ELR (cell line): Measurements from ENCODE around the gene SPRN.
A peak's percentile ranks its signal among the peaks of the same experiment; 100 is the strongest.
"Not testable (repeated sequence)": the region's sequence is repeated elsewhere in the genome, so short reads cannot be mapped to it uniquely, and the experiment has no call there.

Experiments used
- DNase-seq: peaks from one replicate; pipeline ENCODE4 v3.0.0-alpha.2; 2015; ENCODE audit warnings: low read depth

Gene SPRN

DNA sequence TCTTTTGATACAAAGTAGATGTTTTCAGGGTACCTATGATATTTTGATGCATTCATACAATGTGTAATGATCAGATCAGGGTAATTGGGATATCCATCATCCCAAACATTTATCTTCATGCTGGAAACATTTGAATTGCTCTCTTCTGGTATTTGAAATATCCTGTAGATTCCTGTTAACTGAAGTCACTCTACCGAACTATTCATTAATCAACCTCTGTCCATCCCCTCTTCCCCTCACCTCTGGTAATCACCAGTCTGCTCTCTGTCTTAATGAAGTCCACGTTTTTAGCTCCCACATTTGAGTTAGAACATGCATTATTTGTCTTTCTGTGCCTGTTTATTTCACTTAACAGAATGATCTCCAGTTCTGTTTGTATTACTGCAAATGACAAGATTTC lies 19.2 kb downstream of the SPRN start:
- DNase-seq = peak; percentile 27

- no peak for DNase-seq
Measured at GRCh38 chr10:133403784-133404183, 20.6 kb downstream of the SPRN start.

DNA sequence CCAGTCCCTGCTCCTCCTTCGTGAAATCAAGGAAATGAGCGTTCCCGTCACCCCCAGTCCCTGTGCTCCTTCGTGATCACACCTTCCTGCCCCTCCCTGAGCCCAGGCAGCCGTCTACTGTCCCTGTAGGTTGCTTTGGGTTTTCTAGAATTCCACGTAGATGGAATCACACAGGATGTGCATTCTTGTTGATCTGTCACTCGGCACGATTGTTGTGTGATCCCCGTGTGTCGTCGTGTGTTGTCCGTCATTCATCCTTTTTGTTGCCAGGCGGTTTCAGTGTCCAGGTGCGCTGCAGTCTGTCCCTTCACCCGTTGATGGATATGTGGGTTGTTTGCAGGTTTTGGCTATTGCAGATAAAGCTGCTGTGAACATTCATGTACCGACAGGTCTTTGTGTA lies 21.1 kb downstream of the SPRN start:
- no peak for DNase-seq

DNA sequence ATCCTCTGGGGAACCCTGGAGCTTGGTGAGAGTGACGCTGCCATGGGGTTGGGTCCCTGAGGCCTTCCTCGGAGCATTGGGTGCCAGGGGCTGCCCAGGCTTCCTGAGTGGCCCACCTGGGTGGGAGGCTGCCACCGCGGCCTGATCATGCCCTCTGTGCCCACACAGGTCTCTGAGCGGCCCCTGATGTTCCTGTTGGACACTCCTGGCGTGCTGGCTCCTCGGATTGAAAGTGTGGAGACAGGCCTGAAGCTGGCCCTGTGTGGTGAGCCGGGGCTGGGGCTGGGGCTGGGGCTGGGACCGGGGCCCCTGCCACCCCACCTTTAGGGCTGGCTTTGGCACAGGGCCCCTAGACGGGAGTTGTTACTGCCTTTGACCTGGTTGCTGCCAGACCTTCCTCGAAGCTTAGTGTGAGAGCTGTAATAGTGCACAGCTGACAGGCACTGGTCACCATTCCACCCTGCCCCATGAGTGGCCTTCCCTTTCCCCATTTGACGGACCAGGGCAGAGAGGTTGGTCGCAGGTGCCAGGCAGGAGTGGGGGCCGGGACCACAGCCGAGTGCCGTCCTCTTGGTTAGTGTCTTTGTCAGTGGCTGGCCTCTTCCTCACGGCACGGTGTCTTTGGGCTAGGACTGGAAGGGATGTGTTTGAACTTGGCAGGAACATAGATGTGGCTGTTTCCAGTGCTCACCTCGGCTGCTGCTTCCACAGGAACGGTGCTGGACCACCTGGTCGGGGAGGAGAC lies 22.3 kb downstream of the SPRN start:
- no peak for DNase-seq

- no peak for DNase-seq
Measured at GRCh38 chr10:133401500-133401899, 22.9 kb downstream of the SPRN start.

DNA sequence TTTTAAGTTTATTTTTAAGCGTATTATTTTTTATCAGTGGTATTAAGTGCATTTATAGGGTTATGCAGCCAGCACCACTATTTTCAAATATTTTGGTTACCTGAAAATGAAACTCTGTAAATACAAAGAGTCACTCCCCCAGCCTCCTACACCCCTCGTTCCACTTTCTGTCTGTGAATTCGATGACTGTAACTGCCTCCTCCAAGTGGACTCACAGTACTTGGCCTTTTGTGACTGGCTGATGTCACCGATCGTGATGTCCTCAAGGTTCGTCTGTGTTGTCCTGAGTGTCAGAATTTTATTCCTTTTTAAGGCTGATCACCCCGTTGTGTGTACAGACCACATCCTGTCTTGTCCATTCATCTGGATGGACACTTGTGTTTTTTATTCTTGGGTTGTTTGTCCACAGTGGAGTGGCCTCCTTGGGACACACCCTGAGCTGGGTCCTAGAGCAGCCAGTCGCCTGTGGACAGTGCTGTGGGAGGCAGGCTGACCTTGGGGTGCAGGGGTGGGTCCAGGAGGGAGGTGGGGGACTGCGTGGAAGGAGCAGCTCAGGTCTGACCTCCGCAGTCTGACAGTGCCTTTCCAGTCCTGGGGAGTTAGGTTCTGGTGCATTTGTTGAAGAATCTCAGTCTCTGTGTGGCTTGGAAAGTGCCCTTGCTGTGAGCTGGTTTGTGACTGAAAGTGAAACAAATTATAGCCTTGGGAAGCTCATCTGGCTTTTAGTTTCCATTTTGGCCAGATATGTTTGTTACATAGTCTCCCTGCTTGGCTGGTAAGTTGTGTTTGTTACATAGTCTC lies 23.6 kb downstream of the SPRN start:
- no peak for DNase-seq

GRCh38 chr10:133399123-133399601 lies 25.3 kb downstream of the SPRN start:
- no peak for DNase-seq

DNA sequence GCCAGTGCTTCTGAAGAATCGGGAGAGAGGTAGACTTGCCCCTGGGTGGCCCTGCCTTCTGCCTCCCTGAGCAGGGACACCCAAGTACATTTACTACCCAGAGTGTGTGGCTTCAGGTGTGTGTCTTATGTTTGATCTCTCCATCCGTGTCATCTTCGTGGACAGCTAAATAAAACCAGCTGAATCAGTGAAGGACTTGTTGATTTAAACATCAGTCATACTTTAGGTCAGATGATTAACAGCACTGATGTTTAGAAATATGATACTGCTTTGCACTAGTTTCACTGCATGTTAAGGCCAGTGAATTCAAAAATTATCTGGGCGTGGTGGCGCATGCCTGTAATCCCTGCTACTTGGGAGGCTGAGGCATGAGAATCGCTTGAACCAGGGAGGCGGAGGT lies 26.5 kb downstream of the SPRN start:
- DNase-seq = peak; percentile 22

DNA sequence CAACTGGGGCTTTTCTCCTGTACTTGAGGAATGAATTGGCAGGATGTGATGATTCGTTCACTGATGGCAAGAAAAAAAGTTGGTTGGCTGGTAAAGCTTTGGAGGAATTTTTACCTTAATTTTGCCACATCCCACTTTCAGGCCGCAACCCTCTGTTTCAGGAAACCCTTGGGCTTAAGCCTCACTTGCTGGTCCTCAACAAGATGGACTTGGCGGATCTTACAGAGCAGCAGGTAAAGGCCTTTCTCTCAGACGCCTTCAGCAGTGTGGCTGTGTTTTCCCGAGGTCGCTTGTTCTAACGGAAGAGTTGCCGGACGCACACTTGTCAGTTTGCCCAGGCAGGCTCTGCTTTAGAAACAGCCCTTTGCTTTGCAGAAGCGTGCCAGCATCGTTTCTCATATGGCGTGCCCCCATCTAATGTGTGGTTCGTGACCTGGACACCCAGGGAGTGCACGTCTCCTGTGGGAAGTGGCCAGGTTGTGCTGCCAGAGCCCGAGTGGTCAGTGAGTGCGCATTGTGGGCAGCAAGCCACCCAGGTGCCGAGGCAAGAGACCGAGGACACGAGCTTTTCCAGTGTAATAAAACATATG lies 28.3 kb downstream of the SPRN start:
- DNase-seq = no peak

GRCh38 chr10:133394801-133395221 lies 29.6 kb downstream of the SPRN start:
- no peak for DNase-seq

- DNase-seq = peak; percentile 94
Measured at GRCh38 chr10:133394064-133394663, 30.3 kb downstream of the SPRN start, which contains the start of gene MTG1. Gene MTG1, plus strand, starts transcription at chr10:133394157. Its CDS starts 64 bp downstream, at chr10:133394221.

GRCh38 chr10:133393401-133394063 lies 30.9 kb downstream of the SPRN start:
- DNase-seq = no peak

DNA sequence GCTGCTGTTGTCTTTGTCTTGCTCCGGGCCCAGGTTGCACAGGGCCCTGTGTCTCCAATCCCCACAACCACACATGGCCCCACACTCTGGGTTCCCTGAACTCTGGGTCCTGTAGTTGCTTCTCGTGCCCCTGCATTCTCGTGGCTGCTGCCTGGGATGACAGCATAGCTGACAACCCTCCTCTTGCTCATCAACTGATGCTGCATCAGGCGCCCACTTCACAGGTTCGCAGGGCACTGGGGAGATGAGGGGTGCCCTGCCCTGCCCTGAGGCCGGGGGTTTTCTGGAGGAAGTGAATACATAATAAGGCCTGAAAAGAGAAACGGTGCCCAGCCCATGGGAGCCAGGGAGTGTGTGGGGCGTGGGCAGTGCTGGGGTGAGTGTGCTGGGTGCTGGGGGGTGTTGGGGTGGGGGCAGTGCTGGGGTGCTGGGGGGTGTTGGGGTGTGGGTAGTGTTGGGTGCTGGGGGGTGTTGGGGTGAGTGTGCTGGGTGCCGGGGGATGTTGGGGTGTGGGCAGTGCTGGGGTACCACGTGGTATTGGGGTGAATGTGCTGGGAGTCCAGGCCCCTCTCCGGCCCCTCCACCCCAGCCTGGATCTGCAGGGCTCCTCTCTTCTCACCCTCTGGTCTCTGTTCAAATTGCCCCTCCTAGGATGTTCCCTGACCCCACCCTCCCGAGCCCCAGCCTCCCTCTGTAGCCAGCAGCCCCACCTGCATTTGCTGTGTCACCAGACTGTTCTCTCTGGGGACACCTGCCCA lies 32.5 kb downstream of the SPRN start:
- no peak for DNase-seq

GRCh38 chr10:133391249-133391635 lies 33.2 kb downstream of the SPRN start:
- no peak for DNase-seq

DNA sequence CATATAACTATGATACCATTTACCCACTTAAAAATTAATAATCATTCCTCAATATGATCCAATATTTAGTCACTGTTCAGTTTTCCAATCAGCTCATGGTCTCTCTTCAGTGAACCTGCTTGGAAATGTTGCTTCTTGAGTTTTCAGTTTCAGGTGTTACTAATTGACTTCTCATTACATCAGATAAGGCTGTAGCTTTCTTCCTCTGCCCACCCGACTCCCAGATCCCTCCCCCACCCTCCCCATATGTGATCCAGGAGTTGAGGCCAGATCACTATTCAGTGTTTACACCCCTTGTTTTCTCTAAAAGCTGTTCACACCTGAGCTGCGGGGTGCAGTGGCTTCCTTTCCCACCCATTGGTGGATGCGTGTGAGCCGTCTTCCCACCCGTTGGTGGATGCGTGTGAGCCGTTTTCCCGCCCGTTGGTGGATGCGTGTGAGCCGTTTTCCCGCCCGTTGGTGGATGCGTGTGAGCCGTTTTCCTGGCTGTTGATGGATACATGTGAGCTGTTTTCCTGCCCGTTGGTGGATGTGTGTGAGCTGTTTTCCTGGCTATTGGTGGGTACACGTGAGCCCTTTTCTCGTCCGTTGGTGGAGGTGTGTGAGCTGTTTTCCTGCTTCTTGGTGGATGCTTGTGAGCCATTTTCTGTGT lies 33.7 kb downstream of the SPRN start:
- DNase-seq = no peak

GRCh38 chr10:133388973-133389818 lies 35.2 kb downstream of the SPRN start:
- no peak for DNase-seq

DNA sequence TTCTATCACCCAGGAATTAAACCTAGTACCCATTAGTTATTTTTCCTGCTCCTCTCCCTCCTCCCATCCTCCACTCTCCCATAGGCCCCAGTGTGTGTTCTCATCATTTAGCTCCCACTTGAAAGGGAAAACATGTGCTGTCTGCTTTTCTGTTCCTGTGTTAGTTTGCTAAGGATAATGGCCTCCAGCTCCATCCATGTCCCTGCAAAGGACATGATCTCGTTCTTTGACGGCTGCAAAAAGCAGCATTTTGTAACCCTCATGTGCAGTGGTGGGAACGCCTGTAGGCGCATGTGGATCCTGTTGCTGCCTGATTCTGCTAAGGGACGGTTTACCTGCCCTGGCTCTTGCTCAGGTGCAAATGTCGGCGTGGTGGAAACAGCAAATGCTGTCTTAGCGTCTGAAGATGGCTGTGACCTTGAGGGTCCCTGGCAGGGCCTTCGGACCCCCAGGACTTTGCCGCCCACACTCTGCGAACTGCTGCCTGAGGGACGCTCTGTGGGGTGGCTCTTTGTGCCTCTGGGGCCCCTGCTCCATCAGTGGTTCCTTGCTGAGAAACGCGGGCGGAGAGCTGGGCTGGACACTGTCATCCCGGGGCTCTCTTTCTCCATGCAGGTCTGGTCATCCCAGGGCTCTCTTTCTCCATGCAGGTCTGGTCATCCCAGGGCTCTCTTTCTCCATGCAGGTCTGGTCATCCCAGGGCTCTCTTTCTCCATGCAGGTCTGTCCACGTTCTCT lies 36.0 kb downstream of the SPRN start:
- DNase-seq = peak; percentile 41

GRCh38 chr10:133386951-133387350 lies 37.5 kb downstream of the SPRN start:
- DNase-seq = not testable (repeated sequence)

DNA sequence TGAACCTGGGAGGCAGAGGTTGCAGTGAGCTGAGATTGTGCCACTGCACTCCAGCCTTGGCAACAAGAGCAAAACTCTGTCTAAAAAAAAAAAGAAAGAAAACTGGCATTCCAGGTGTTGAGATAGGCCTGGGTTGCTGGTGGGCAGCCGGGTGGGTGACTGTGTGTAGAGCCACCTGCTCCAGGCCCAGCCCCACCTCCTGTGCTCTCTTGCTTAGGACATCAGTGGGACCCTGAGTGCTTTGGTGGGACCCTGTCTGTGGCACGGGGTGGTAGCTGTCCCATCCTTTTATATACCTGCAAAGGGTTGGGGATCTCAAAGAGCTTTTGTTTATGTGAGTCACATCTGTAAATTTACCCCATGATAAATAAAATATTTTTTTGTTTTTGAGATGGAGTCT lies 39.2 kb downstream of the SPRN start:
- no peak for DNase-seq
